ENCODE results near the gene TAF15.

TAF15 gene

GRCh38 chr17:35765086-35765710, 44.1 kb upstream of the TAF15 start:
- Histone ChIP-seq H3K36me3 (ENCODE audit: control insufficient read depth, insufficient read depth, low read length) (no peaks in the 10 kb centered on the region), H3K4me3 (replicated peaks; ENCODE audit: low read depth, low read length) (no peak overlapping the region), H3K27me3 (replicated peaks; ENCODE audit: control insufficient read depth, insufficient read depth, low read length) (no peaks in the 10 kb centered on the region; the same call in 1 of the 2 replicates)
- TF ChIP-seq CTCF (IDR thresholded peaks at IDR 0.05; ENCODE audit: insufficient read depth, low read length, poor library complexity, severe bottlenecking), result no peak
- no peak for DNase-seq (ENCODE audit: extremely low read depth, insufficient read length)

GRCh38 chr17:35765756-35766488, 43.4 kb upstream of the TAF15 start:
- Histone ChIP-seq H3K36me3 (ENCODE audit: control insufficient read depth, insufficient read depth, low read length) (no peaks in the 10 kb centered on the region), H3K27me3 (replicated peaks; ENCODE audit: control insufficient read depth, insufficient read depth, low read length) (no peaks in the 10 kb centered on the region; the same call in 1 of the 2 replicates), H3K4me3 (replicated peaks; ENCODE audit: low read depth, low read length) (no peak overlapping the region)
- no peak for TF ChIP-seq CTCF (IDR thresholded peaks at IDR 0.05; ENCODE audit: insufficient read depth, low read length, poor library complexity, severe bottlenecking)
- DNase-seq (ENCODE audit: extremely low read depth, insufficient read length), result no peak

GRCh38 chr17:35766489-35766877, 42.8 kb upstream of the TAF15 start:
- no peaks in the 10 kb centered on the region; the same call in 1 of the 2 replicates for H3K27me3 ChIP-seq (replicated peaks; ENCODE audit: control insufficient read depth, insufficient read depth, low read length)
- no peak for TF ChIP-seq CTCF (IDR thresholded peaks at IDR 0.05; ENCODE audit: insufficient read depth, low read length, poor library complexity, severe bottlenecking)
- no peaks in the 10 kb centered on the region for H3K36me3 ChIP-seq (ENCODE audit: control insufficient read depth, insufficient read depth, low read length)
- no peak overlapping the region for H3K4me3 ChIP-seq (replicated peaks; ENCODE audit: low read depth, low read length)
- no peak for DNase-seq (ENCODE audit: extremely low read depth, insufficient read length)

GRCh38 chr17:35766903-35767510, 42.3 kb upstream of the TAF15 start:
- no peaks in the 10 kb centered on the region; the same call in 1 of the 2 replicates for H3K27me3 ChIP-seq (replicated peaks; ENCODE audit: control insufficient read depth, insufficient read depth, low read length)
- H3K36me3 ChIP-seq (ENCODE audit: control insufficient read depth, insufficient read depth, low read length), result no peaks in the 10 kb centered on the region
- TF ChIP-seq CTCF (IDR thresholded peaks at IDR 0.05; ENCODE audit: insufficient read depth, low read length, poor library complexity, severe bottlenecking), result peak; percentile 43
- no peak overlapping the region for H3K4me3 ChIP-seq (replicated peaks; ENCODE audit: low read depth, low read length)
- no peak for DNase-seq (ENCODE audit: extremely low read depth, insufficient read length)

- no peaks in the 10 kb centered on the region for H3K36me3 ChIP-seq (ENCODE audit: control insufficient read depth, insufficient read depth, low read length)
- H3K27me3 ChIP-seq (replicated peaks; ENCODE audit: control insufficient read depth, insufficient read depth, low read length), result no peaks in the 10 kb centered on the region; the same call in 1 of the 2 replicates
- no peak for DNase-seq (ENCODE audit: extremely low read depth, insufficient read length)
- H3K4me3 ChIP-seq (replicated peaks; ENCODE audit: low read depth, low read length), result no peak overlapping the region
- no peak for TF ChIP-seq CTCF (IDR thresholded peaks at IDR 0.05; ENCODE audit: insufficient read depth, low read length, poor library complexity, severe bottlenecking)
These were observed 40.5 kb upstream of the TAF15 start for GRCh38 chr17:35768797-35769196.
